ENCODE results near the gene RNF128.

Gene RNF128

GRCh38 chrX:106780664-106781377 lies 54.3 kb downstream of the RNF128 start:
- TF ChIP-seq, protein P1, sequence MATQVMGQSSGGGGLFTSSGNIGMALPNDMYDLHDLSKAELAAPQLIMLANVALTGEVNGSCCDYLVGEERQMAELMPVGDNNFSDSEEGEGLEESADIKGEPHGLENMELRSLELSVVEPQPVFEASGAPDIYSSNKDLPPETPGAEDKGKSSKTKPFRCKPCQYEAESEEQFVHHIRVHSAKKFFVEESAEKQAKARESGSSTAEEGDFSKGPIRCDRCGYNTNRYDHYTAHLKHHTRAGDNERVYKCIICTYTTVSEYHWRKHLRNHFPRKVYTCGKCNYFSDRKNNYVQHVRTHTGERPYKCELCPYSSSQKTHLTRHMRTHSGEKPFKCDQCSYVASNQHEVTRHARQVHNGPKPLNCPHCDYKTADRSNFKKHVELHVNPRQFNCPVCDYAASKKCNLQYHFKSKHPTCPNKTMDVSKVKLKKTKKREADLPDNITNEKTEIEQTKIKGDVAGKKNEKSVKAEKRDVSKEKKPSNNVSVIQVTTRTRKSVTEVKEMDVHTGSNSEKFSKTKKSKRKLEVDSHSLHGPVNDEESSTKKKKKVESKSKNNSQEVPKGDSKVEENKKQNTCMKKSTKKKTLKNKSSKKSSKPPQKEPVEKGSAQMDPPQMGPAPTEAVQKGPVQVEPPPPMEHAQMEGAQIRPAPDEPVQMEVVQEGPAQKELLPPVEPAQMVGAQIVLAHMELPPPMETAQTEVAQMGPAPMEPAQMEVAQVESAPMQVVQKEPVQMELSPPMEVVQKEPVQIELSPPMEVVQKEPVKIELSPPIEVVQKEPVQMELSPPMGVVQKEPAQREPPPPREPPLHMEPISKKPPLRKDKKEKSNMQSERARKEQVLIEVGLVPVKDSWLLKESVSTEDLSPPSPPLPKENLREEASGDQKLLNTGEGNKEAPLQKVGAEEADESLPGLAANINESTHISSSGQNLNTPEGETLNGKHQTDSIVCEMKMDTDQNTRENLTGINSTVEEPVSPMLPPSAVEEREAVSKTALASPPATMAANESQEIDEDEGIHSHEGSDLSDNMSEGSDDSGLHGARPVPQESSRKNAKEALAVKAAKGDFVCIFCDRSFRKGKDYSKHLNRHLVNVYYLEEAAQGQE (IDR thresholded peaks at IDR 0.05; ENCODE audit: insufficient read depth in 1 of 2, low read depth in 2 of 2, low read length in 2 of 2): no peak
- TF ChIP-seq TAF1 (IDR thresholded peaks at IDR 0.05; ENCODE audit: borderline replicate concordance, insufficient read depth, low read length) (no peak), SIN3A (IDR thresholded peaks at IDR 0.05; ENCODE audit: borderline replicate concordance, insufficient read depth, low read length) (no peak), FOXP2 (optimal IDR thresholded peaks at IDR 0.05; ENCODE audit: borderline replicate concordance, extremely low read depth, extremely low read length, insufficient read depth) (no peak), POLR2AphosphoS5 (IDR thresholded peaks at IDR 0.05; ENCODE audit: low read depth, low read length) (no peak)

- TF ChIP-seq TAF1 (IDR thresholded peaks at IDR 0.05; ENCODE audit: borderline replicate concordance, insufficient read depth, low read length) (no peak), SIN3A (IDR thresholded peaks at IDR 0.05; ENCODE audit: borderline replicate concordance, insufficient read depth, low read length) (no peak), POLR2AphosphoS5 (IDR thresholded peaks at IDR 0.05; ENCODE audit: low read depth, low read length) (no peak), FOXP2 (optimal IDR thresholded peaks at IDR 0.05; ENCODE audit: borderline replicate concordance, extremely low read depth, extremely low read length, insufficient read depth) (no peak)
- TF ChIP-seq, protein P1 (IDR thresholded peaks at IDR 0.05; ENCODE audit: insufficient read depth in 1 of 2, low read depth in 2 of 2, low read length in 2 of 2): no peak
These were observed 57.2 kb downstream of the RNF128 start for GRCh38 chrX:106783716-106784115.

DNA sequence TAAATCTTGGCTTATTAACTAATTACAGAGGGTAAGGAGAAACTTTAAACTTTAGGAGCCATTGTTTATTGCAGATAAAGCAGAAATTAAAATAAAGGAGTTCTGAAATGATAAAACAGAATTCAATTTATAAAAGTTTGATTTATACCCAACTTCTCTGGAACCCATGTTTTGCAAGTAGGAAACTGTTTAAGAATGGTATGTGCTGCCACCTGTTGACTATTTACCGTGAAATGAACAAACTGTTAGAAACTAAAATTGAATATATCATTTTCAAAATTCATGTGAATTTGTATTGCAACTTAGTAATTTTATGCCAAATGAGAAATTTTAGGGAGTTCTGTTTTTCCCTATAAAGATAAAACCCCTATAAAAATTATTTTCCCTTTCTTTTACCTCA lies 65.0 kb downstream of the RNF128 start:
- TF ChIP-seq, protein P1 (IDR thresholded peaks at IDR 0.05; ENCODE audit: insufficient read depth in 1 of 2, low read depth in 2 of 2, low read length in 2 of 2): no peak
- no peak for TF ChIP-seq SIN3A (IDR thresholded peaks at IDR 0.05; ENCODE audit: borderline replicate concordance, insufficient read depth, low read length)
- no peak for TF ChIP-seq POLR2AphosphoS5 (IDR thresholded peaks at IDR 0.05; ENCODE audit: low read depth, low read length)
- no peak for TF ChIP-seq TAF1 (IDR thresholded peaks at IDR 0.05; ENCODE audit: borderline replicate concordance, insufficient read depth, low read length)
- no peak for TF ChIP-seq FOXP2 (optimal IDR thresholded peaks at IDR 0.05; ENCODE audit: borderline replicate concordance, extremely low read depth, extremely low read length, insufficient read depth)

DNA sequence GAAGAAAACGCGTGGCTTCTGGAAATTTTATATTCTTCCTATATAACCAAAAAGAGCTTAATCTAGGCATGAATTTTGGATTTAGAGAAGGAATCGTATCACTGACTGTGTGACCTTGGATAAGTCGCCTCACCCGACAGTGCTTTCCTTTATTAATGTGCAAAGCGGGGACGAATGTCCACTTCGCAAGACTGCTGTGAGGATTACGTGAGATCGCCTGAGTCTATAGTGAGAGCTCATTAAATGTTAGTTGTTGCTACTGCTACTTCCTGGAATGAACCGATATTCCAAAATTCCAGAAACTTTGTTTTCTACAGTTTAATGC lies 75.5 kb downstream of the RNF128 start:
- TF ChIP-seq FOXP2 (optimal IDR thresholded peaks at IDR 0.05; ENCODE audit: borderline replicate concordance, extremely low read depth, extremely low read length, insufficient read depth) (no peak), TAF1 (IDR thresholded peaks at IDR 0.05; ENCODE audit: borderline replicate concordance, insufficient read depth, low read length) (no peak), POLR2AphosphoS5 (IDR thresholded peaks at IDR 0.05; ENCODE audit: low read depth, low read length) (no peak), SIN3A (IDR thresholded peaks at IDR 0.05; ENCODE audit: borderline replicate concordance, insufficient read depth, low read length) (no peak)
- TF ChIP-seq, protein P1 (IDR thresholded peaks at IDR 0.05; ENCODE audit: insufficient read depth in 1 of 2, low read depth in 2 of 2, low read length in 2 of 2): no peak
